Subcutaneous preadipocyte (primary cell): ENCODE measurements around the gene NANS. TPM values are rescaled to one million over a fixed set of nuclear protein-coding genes. Genes with fewer than 3 reads are reported as not detected.

Experiments
- small RNA-seq: library from RNA; depleted of rRNA; stranded (forward); fragments of <200 nt; gene quantifications from one replicate; pipeline ENCODE3, GENCODE V24; 2012
- total RNA-seq: library from RNA; depleted of rRNA; stranded (reverse); fragments of >200 nt; gene quantifications from 2 replicates; pipeline ENCODE4 v1.2.3, GENCODE V29; 2012

The NANS gene, protein sequence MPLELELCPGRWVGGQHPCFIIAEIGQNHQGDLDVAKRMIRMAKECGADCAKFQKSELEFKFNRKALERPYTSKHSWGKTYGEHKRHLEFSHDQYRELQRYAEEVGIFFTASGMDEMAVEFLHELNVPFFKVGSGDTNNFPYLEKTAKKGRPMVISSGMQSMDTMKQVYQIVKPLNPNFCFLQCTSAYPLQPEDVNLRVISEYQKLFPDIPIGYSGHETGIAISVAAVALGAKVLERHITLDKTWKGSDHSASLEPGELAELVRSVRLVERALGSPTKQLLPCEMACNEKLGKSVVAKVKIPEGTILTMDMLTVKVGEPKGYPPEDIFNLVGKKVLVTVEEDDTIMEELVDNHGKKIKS
- total RNA-seq = 73.1 and 83.0 TPM in 2 replicates

DNA sequence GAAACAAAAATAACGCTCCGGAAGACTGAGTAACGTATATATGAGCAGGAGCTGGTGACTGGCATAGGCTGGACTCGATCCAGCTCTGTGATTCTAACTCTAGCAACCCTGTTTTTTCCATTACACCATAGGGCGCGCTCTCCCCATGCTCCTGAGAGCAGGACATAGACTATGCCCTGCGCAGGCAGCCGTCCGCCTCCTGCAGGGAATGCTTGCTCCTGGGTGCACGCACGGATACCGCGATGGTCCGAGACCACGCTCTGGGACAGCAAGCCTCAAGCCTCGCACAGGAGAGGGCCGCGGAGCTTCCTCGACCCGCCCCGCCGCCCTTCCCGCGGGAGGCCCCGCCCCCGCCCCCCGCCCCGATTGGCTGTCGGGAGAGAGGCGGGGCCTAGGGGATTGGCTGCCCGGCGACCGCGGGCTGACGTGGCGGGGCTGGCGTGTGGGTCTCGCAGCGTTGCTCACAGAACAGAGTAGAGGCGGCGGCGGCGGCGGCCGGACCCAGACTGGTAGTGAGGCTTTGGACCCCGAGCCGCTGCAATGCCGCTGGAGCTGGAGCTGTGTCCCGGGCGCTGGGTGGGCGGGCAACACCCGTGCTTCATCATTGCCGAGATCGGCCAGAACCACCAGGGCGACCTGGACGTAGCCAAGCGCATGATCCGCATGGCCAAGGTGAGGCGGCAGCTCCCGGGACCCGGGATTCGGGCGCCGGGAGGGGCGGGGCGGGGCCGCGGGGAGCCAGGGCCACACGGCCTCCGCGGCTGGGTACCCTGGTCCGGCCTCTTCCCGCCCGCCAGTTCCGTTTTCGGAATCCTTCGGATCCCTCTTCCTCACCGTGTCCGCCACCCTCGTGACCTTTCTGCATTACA lies at the start of gene NANS:
TSS of gene NANS (plus strand) at position 464 of the 869 bp plus-strand sequence. CDS start at position 541, 77 bp downstream.

DNA sequence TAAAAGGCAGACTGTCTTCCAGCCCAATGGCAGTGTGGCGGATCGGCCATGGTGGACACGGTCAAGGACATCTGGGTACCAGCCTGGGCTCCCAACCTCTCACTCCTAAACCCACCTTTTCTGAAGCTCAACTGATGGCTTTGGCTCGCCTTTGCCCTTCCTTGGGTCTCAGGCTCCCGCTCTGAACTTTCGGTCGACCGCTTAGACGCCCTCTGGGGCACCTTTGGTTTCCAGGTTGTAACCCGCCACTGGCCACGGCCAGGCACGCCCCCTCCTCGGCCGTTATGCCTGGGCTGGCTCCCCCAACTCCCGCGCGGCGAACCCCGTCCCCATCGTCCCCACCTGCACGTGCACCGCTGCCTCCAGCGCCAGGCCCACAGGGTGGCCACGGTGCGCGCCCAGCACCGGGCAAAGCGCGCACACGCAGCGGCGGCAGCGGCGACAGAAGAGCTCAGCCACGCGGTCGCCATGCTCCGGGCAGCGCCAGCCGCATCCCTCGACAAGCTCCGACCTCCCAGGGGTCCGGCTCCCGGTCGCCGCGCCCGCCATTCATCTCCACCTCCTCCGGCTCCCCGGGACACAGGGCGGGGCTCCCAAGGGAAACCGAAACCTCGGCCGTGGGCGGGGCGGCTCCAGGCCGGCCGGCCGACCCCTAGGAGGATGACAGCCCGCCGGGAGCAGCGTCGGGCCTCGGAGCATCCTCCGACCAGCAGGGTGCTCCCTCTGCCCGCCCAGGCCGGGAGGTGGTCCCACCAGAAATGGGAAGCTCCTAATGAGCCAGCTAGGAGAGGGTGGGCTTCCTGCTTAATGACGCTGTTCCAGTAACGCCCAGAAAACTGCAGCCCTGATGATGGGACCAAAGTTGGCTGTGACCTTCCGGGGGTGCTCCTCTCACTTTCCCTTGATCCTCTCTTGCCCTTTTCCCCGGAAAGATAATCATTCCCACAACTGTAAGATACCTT lies 62.4 kb downstream of the NANS start, which contains the start of gene TRIM14:
TSS of gene TRIM14 (minus strand) at position 583 of the 962 bp plus-strand sequence. CDS start at position 549, 34 bp downstream.

Small RNA genes within 50 kb of the gene (small RNA-seq; reads per million reads assigned to genes)
- gene RF00017 (not detected), gene RNU6-918P (not detected)

Other genes starting within 250 kb of the NANS start
- not detected in 2 replicates for gene FOXE1, start 203.5 kb upstream of the NANS start, total RNA-seq
- gene TRMO, start 134.2 kb upstream of the NANS start, total RNA-seq = 10.9 and 16.5 TPM in 2 replicates
- gene HEMGN, start 118.6 kb upstream of the NANS start, total RNA-seq = not detected in 2 replicates
- 14.7 TPM in 2 replicates for gene ANP32B, start 73.4 kb upstream of the NANS start, total RNA-seq
- 1.5 and 6.3 TPM in 2 replicates for gene TRIM14, start 62.5 kb downstream of the NANS start, total RNA-seq
- under 0.01 and 0.39 TPM in 2 replicates for gene CORO2A, start 135.9 kb downstream of the NANS start, total RNA-seq
- 12.9 and 22.7 TPM in 2 replicates for gene TBC1D2, start 198.9 kb downstream of the NANS start, total RNA-seq